SH-SY5Y (cell line): Measurements from ENCODE around the gene RTP2.

Experiments used
- GATA2 ChIP-seq: IDR thresholded peaks from 2 replicates; pipeline ENCODE4 v1.6.1; 2011; ENCODE audit warnings: mild to moderate bottlenecking, low read depth, low read length
- GATA3 ChIP-seq: IDR thresholded peaks from 2 replicates; pipeline ENCODE4 v1.6.1; 2011; ENCODE audit warnings: low read depth, mild to moderate bottlenecking, low read length, moderate library complexity

DNA sequence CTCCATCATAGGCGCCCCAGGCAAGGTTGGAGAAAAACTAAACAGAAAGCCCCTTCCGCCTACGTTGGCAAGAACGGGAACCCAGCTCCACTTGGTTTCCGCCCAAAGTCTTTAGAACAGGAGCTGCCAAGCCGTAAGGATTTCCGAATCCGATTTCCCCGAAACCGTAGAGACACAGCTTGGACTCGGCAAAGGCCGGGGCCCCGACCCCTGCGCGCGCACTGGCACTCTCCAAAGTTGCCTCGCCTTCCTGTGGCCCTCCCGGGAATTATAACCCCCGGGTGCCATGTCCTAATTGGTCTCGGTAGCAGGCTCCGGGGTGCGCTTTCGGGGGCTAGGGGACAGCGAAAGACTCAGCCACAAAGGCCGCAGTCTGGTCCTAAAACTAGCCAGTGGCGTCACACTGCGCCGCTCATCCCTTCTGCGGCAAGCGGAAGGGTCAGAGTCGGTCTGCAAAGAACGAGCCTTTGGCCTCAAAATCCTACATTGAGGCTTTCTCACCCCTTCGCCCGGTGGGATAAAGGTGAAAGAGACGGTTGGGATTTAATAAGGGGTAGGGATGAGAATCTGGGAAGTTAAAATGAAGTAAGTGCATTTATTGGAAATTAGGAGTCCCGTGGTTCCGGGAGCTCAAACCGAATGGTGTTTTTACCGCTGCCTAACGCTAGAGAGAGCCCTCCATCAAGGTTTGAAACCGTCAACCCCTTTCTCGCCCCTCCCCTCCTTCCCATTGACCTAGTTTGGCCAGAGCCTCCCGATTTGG, 36.2 kb upstream of the RTP2 start:
- TF ChIP-seq GATA2 (no peak), GATA3 (no peak)
